GM12865 (cell line): ENCODE results near the gene MEIOB.
"Not testable (repeated sequence)": the region's sequence is repeated elsewhere in the genome, so short reads cannot be mapped to it uniquely, and the experiment has no call there.

Experiments
- DNase-seq: peaks from one replicate; pipeline ENCODE4 v3.0.0; 2010; ENCODE audit warnings: low read depth
- H3K4me3 ChIP-seq: 2 replicates; pipeline ENCODE4 v1.5.1; 2011; ENCODE audit warnings: mild to moderate bottlenecking, low read depth, low read length, control low read depth
- CTCF ChIP-seq: IDR thresholded peaks from 2 replicates; pipeline ENCODE4 v1.5.1; 2011; ENCODE audit warnings: low read length, control low read depth, low read depth, inconsistent platforms; ENCODE audit not compliant: insufficient read depth; ENCODE audit errors: missing control alignments

The MEIOB gene

GRCh38 chr16:1906055-1906845 lies 34.3 kb upstream of the MEIOB start:
- no peak overlapping the region for H3K4me3 ChIP-seq
- TF ChIP-seq CTCF: no peak
- no peak for DNase-seq

GRCh38 chr16:1903845-1904840 lies 32.2 kb upstream of the MEIOB start:
- no peak overlapping the region for H3K4me3 ChIP-seq
- TF ChIP-seq CTCF: no peak
- DNase-seq: no peak

GRCh38 chr16:1903220-1903574 lies 31.2 kb upstream of the MEIOB start:
- no peak overlapping the region for H3K4me3 ChIP-seq
- TF ChIP-seq CTCF: no peak
- DNase-seq: no peak

- no peak for DNase-seq
- H3K4me3 ChIP-seq: no peak overlapping the region
- TF ChIP-seq CTCF: no peak
These were observed 30.7 kb upstream of the MEIOB start for GRCh38 chr16:1902547-1903219.

GRCh38 chr16:1900452-1900774 lies 28.4 kb upstream of the MEIOB start:
- no peak overlapping the region for H3K4me3 ChIP-seq
- no peak for DNase-seq
- no peak for TF ChIP-seq CTCF

GRCh38 chr16:1899641-1900451 lies 27.9 kb upstream of the MEIOB start:
- TF ChIP-seq CTCF: no peak
- no peak overlapping the region for H3K4me3 ChIP-seq

GRCh38 chr16:1897692-1898091 lies 25.7 kb upstream of the MEIOB start:
- not testable (repeated sequence) for DNase-seq

More at GRCh38 chr16:1899641-1900451, 27.9 kb upstream of the MEIOB start:
- DNase-seq: no peak

More at GRCh38 chr16:1897692-1898091, 25.7 kb upstream of the MEIOB start:
- H3K4me3 ChIP-seq: not testable (repeated sequence)
